ENCODE measurements around the gene ABCB6. TPM values are rescaled to one million over a fixed set of nuclear protein-coding genes. Genes with fewer than 3 reads are reported as not detected.

Gene ABCB6
- polyA plus RNA-seq, 1 donor (not counting 4 experiments of a cell fraction or from before 2014, with no cell fraction given), result 10.5 TPM

DNA sequence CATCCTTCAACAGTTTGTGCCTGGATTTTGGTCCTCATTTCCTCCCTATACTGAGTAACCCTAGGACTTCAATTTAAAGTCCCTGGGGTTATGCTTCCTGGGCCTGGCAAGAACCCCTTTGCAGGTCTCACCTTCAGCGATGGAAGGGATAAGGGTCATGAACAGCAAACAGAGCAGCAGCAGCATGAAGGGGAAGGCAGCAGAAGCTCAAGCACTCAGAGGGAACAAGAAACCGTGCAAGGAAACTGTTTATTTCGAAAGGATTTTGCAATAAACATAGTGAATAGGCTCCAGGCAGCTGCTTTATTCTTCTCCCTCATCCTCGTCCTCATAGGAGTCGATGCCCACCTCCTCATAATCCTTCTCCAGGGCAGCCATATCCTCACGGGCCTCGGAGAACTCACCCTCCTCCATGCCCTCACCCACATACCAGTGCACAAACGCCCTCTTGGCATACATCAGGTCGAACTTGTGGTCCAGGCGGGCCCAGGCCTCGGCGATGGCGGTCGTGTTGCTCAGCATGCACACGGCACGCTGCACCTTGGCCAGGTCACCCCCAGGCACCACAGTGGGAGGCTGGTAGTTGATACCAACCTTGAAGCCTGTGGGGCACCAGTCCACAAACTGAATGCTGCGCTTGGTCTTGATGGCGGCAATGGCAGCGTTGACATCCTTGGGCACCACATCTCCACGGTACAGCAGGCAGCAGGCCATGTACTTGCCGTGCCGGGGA, 31.5 kb upstream of the ABCB6 start:
- H3K36me3 ChIP-seq (ENCODE audit: control insufficient read depth in 2 of 2, extremely low read depth in 1 of 2, insufficient read depth in 2 of 2, low read length in 2 of 2), result peaks cover 31 to 39% of the 10 kb centered on the region in 2 experiments
- peaks cover 60% of the 10 kb centered on the region for H3K79me2 ChIP-seq (ENCODE audit: control insufficient read depth, insufficient read depth, low read length)
- FAIRE-seq (no peak), DNase-seq (ENCODE audit: low read depth, low spot score) (no peak)
- peaks cover 62% of the 10 kb centered on the region for H3K4me1 ChIP-seq (ENCODE audit: control insufficient read depth, extremely low read depth, insufficient read depth, low read length)
- peaks cover 5% of the 10 kb centered on the region for H4K20me1 ChIP-seq (ENCODE audit: control insufficient read depth, extremely low read depth, insufficient read depth, low read length)
- H3K27ac ChIP-seq (ENCODE audit: control insufficient read depth, insufficient read depth, low read length), result peak overlapping the region; percentile 88
- H3K4me2 ChIP-seq (ENCODE audit: control insufficient read depth, extremely low read depth, insufficient read depth, low read depth, low read length), result peak overlapping the region; percentile 73
- H3K4me3 ChIP-seq (ENCODE audit: control insufficient read depth in 2 of 3, extremely low read depth in 1 of 3, insufficient read depth in 2 of 3, low read depth in 1 of 3, low read length in 3 of 3), result peak overlapping the region; percentile 21 to 43 (median 40)
- no peaks in the 10 kb centered on the region for H3K9me1 ChIP-seq (ENCODE audit: control insufficient read depth, extremely low read depth, insufficient read depth, low read length)
- no peaks in the 10 kb centered on the region for H3K9me3 ChIP-seq (ENCODE audit: control insufficient read depth, low read depth, low read length)
- H3K27me3 ChIP-seq (ENCODE audit: control insufficient read depth, extremely low read depth, insufficient read depth, low read length), result peaks cover 4% of the 10 kb centered on the region
- no peak overlapping the region for H2AFZ ChIP-seq (ENCODE audit: control insufficient read depth, low read length)
- H3K9ac ChIP-seq (ENCODE audit: control insufficient read depth, extremely low read depth, insufficient read depth, low read length), result peak overlapping the region; percentile 69
- dilution Hi-C loops (cut with MboI; ENCODE audit: extremely low pct_ligation_motif_present, low sequenced_read_pairs), result no loop called here
- TF ChIP-seq EZH2 (IDR thresholded peaks at IDR 0.05; ENCODE audit: low read length) (no peak), CTCF (optimal IDR thresholded peaks at IDR 0.05 in 1 of 3, IDR thresholded peaks at IDR 0.05 in 1 of 3, conservative IDR thresholded peaks at IDR 0.05 in 1 of 3; ENCODE audit: extremely low read depth in 1 of 3, insufficient read depth in 2 of 3, low read length in 3 of 3) (no peak)

DNA sequence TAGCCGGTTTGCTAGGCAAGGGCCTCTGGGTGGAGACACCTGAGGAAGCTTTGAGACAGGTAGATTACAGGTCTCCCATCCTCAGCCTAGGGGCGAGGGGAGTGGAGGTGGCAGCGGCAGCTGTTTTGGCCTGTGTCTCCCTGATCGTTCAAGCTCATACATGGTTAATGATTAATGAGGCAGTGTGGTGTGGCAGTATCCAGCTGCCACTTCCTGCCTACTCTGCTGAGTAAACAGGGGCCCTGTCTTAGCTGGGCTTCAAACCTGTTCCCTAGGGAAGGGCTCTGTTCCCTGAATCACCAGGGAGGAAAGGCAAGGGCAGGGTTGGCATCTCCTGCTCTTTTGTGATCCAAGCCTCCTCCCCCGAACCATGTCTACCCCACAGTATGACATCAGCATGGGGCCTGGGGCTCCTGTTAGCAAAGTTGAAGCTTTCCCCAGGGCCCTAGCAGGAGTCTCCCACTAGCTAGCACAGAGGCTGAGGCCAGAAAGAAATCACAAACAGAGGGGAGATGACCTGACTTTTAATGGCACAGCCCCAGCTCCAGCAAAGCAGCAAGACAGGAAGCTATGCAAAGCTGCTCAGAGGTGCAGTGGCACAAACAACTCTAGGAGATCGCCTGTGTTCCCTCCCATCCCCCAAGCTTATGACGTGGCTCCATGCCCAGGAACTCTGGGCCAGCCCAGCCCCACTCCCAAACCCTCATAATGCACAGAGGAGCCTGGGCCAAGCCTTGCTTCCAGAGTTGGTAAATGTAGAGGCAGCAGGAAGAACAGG, 30.6 kb upstream of the ABCB6 start:
- TF ChIP-seq EZH2 (IDR thresholded peaks at IDR 0.05; ENCODE audit: low read length) (no peak), CTCF (optimal IDR thresholded peaks at IDR 0.05 in 1 of 3, IDR thresholded peaks at IDR 0.05 in 1 of 3, conservative IDR thresholded peaks at IDR 0.05 in 1 of 3; ENCODE audit: extremely low read depth in 1 of 3, insufficient read depth in 2 of 3, low read length in 3 of 3) (peak in 1 of 3 experiments; percentile 11)
- H3K4me3 ChIP-seq (ENCODE audit: control insufficient read depth in 2 of 3, extremely low read depth in 1 of 3, insufficient read depth in 2 of 3, low read depth in 1 of 3, low read length in 3 of 3), result peak overlapping the region; percentile 21 to 43 (median 40)
- dilution Hi-C loops (cut with MboI; ENCODE audit: extremely low pct_ligation_motif_present, low sequenced_read_pairs), result no loop called here
- FAIRE-seq (peak; percentile 86), DNase-seq (ENCODE audit: low read depth, low spot score) (peak; percentile 81)
- no peaks in the 10 kb centered on the region for H3K27me3 ChIP-seq (ENCODE audit: control insufficient read depth, extremely low read depth, insufficient read depth, low read length)
- H3K9me1 ChIP-seq (ENCODE audit: control insufficient read depth, extremely low read depth, insufficient read depth, low read length), result no peaks in the 10 kb centered on the region
- H3K27ac ChIP-seq (ENCODE audit: control insufficient read depth, insufficient read depth, low read length), result peak overlapping the region; percentile 88
- H4K20me1 ChIP-seq (ENCODE audit: control insufficient read depth, extremely low read depth, insufficient read depth, low read length), result peaks cover 5% of the 10 kb centered on the region
- peaks cover 31 to 39% of the 10 kb centered on the region in 2 experiments for H3K36me3 ChIP-seq (ENCODE audit: control insufficient read depth in 2 of 2, extremely low read depth in 1 of 2, insufficient read depth in 2 of 2, low read length in 2 of 2)
- peaks cover 60% of the 10 kb centered on the region for H3K79me2 ChIP-seq (ENCODE audit: control insufficient read depth, insufficient read depth, low read length)
- H3K4me2 ChIP-seq (ENCODE audit: control insufficient read depth, extremely low read depth, insufficient read depth, low read depth, low read length), result peak overlapping the region; percentile 78
- no peaks in the 10 kb centered on the region for H3K9me3 ChIP-seq (ENCODE audit: control insufficient read depth, low read depth, low read length)
- peak overlapping the region; percentile 69 for H3K9ac ChIP-seq (ENCODE audit: control insufficient read depth, extremely low read depth, insufficient read depth, low read length)
- H3K4me1 ChIP-seq (ENCODE audit: control insufficient read depth, extremely low read depth, insufficient read depth, low read length), result peaks cover 65% of the 10 kb centered on the region
- no peak overlapping the region for H2AFZ ChIP-seq (ENCODE audit: control insufficient read depth, low read length)
